HEK293 (cell line): Measurements from ENCODE around the gene TCHHL1.

ENCODE experiments used
- YY1 ChIP-seq: fragments of 450-650 bp; formaldehyde crosslinking; IDR thresholded peaks from 2 replicates; pipeline ENCODE4 v1.5.1; 2018; ENCODE audit warnings: missing biosample characterization, missing genetic modification characterization
- ZNF239 ChIP-seq: fragments of 450-650 bp; formaldehyde crosslinking; IDR thresholded peaks from 2 replicates; pipeline ENCODE4 v1.5.1; 2016; ENCODE audit warnings: missing biosample characterization, missing genetic modification characterization
- TF ChIP-seq, protein P1 (sequence below): fragments of 450-650 bp; IDR thresholded peaks from 2 replicates; pipeline ENCODE4 v1.5.1; 2018; ENCODE audit warnings: missing biosample characterization, mild to moderate bottlenecking, missing genetic modification characterization

DNA sequence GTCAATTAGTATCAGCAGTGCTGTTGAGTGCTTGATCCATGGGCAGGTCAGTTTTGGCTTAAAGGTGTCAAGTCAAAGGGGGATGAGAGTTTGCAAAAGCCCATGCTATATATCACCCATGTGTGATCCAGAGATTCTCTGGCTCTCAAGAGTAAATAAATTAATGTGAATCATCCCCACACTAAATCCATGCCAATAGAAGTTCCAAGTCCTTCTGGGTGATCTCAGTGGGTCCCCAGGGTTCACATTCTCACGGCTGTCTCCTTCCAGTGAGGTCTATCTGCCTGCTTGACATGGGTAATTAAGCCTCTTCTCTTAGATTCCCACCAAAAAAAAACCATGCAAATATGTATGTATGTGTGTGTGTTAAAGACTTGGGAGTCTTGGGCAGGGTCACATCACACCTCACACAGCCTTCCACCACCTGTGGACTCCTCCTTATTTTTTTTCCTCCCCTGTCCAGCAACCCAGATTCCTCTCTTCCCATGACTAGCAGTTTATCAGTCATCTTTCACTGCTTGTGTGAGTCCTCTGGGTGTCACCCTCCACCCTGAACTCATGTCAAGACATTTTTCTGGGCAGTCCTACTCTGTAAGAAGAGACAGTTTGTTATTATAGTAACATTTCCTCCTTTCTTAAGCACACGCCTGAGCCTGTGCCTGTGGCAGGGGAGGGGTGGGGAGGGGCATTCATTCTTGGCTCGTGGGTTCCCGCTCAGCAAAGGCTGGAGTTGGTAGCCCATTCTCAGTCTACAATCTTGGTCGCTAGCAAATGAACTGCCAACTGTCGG lies 37.8 kb downstream of the TCHHL1 start:
- TF ChIP-seq YY1 (tag by site-specific recombination): no peak
- TF ChIP-seq, protein P1, sequence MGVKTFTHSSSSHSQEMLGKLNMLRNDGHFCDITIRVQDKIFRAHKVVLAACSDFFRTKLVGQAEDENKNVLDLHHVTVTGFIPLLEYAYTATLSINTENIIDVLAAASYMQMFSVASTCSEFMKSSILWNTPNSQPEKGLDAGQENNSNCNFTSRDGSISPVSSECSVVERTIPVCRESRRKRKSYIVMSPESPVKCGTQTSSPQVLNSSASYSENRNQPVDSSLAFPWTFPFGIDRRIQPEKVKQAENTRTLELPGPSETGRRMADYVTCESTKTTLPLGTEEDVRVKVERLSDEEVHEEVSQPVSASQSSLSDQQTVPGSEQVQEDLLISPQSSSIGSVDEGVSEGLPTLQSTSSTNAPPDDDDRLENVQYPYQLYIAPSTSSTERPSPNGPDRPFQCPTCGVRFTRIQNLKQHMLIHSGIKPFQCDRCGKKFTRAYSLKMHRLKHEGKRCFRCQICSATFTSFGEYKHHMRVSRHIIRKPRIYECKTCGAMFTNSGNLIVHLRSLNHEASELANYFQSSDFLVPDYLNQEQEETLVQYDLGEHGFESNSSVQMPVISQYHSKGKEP (tag by site-specific recombination): no peak
- no peak for TF ChIP-seq ZNF239 (tag by site-specific recombination)
